GM12873 (cell line): ENCODE data around the gene NCAM1.

Source experiments
- CTCF ChIP-seq: IDR thresholded peaks from 2 replicates; pipeline ENCODE4 v1.5.1; 2012; ENCODE audit warnings: low read depth, mild to moderate bottlenecking, moderate library complexity, low read length, control low read depth; ENCODE audit not compliant: insufficient read depth; ENCODE audit errors: missing control alignments

Gene NCAM1

GRCh38 chr11:113119966-113120736 lies 158.9 kb downstream of the NCAM1 start:
- TF ChIP-seq CTCF = no peak

GRCh38 chr11:113121746-113122145 lies 160.5 kb downstream of the NCAM1 start:
- no peak for TF ChIP-seq CTCF

GRCh38 chr11:113124006-113124405 lies 162.8 kb downstream of the NCAM1 start:
- TF ChIP-seq CTCF = no peak

- TF ChIP-seq CTCF = no peak
Observed at GRCh38 chr11:113124578-113124977, 163.4 kb downstream of the NCAM1 start.

GRCh38 chr11:113129261-113129992 lies 168.2 kb downstream of the NCAM1 start:
- no peak for TF ChIP-seq CTCF

GRCh38 chr11:113131036-113131775 lies 170.0 kb downstream of the NCAM1 start:
- TF ChIP-seq CTCF = no peak

- TF ChIP-seq CTCF = no peak
Observed at GRCh38 chr11:113133071-113133470, 171.9 kb downstream of the NCAM1 start.
